ENCODE results near the gene STIM2.

The STIM2 gene

DNA sequence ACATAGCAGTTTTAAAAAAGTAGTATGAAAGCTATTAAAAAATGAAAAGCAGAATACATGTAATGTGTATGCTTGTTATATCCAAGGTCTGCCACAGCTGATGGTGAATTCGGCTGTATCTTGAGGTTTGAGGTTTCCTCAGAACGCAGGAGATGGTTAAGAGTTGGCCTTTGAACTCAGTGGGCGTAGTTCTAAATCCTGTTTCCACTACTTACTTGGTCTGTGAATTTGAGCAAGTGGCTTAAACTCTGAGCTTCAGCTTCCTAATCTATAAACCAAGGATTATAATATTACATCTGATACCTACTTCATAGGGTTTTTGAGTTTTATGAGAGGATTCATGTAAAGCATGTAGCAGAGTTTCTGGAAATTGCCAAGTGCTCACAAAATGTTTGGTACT is 125.2 kb downstream of the STIM2 start:
- H3K4me3 ChIP-seq = no peak overlapping the region
- H3K36me3 ChIP-seq (replicated peaks) = no peaks in the 10 kb centered on the region
- H3K4me1 ChIP-seq = no peaks in the 10 kb centered on the region
- DNase-seq (ENCODE audit: low spot score in 2 of 2) = no peak
- no peaks in the 10 kb centered on the region for H3K9me3 ChIP-seq
- in situ Hi-C loops (cut with MboI; ENCODE audit: low sequenced_read_pairs) = no loop called here
- H3K27me3 ChIP-seq (ENCODE audit: low read depth) = no peaks in the 10 kb centered on the region

DNA sequence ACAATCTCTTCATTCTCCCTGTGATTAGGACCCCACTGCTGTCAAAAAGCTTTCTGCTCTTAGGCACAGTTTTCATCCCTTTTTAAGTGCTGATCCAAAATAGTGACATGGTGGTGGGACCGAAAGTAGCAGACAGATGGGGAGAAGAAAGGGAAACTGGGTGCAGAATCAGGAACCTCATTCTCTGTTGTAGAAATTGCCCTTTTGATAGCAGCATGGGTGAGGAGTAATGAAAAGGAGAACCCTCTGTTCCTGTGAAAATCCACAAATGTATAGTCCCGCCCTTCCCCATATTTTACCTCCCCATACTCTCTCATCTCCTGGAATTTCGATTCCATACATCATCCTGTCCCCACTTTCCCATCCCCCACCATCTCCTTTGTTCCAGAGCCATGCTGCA is 126.5 kb downstream of the STIM2 start:
- no peaks in the 10 kb centered on the region for H3K9me3 ChIP-seq
- H3K36me3 ChIP-seq (replicated peaks) = no peaks in the 10 kb centered on the region
- H3K27me3 ChIP-seq (ENCODE audit: low read depth) = no peaks in the 10 kb centered on the region
- H3K4me3 ChIP-seq = no peak overlapping the region
- in situ Hi-C loops (cut with MboI; ENCODE audit: low sequenced_read_pairs) = no loop called here
- H3K4me1 ChIP-seq = no peaks in the 10 kb centered on the region
- DNase-seq (ENCODE audit: low spot score in 2 of 2) = no peak

DNA sequence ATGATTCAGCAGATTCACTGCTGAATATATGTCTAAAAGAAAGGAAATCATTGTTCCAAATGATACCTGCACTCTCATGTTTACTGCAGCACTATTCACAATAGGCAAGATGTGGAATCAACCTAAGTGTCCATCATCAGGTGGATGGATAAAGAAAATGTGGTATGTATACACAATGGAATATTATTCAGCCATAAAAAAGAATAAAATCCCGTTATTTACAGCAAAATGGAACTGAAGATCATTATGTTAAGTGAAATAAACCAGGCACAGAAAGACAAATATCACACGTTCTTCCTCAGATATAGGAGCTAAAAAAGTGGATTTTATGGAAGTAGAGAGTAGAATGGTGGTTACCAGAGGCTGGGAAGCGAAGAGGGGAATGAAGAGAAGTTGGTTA is 130.4 kb downstream of the STIM2 start:
- Histone ChIP-seq H3K4me1 (no peaks in the 10 kb centered on the region), H3K4me3 (no peak overlapping the region)
- in situ Hi-C loops (cut with MboI; ENCODE audit: low sequenced_read_pairs) = no loop called here

DNA sequence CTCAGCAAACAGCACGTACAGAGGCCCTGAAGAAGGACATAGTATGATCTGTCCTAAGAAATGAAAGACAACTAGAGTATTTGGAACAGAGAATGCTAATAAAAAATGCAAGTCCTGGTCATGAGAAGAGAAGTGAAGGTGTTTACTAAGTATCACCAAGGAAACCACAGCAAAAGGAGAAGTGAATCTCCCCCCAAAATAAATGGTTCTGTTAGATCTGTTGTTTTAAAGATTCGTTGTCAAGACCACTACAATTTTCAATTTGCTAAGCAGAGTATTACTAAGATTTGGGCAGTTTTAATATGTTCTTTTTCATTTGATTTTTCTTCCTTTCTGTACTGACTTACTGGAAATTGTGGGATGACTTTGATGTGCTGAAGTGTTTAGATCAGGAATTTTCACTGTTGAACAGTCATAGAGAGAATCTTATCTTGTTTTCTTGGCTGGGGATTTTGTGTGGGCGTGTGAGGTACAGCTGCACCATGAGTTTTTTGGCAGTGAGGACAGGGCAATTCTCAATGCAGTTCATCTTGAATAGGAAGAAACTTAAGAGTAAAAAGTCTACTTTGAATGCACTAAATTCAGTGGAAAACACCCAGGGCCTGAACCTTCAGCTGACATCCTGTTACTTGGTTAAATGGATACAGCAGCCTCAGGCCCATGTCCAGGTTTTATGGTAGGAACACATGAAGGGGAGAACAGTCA is 132.2 kb downstream of the STIM2 start:
- in situ Hi-C loops (cut with MboI; ENCODE audit: low sequenced_read_pairs) = no loop called here
- no peaks in the 10 kb centered on the region for H3K9me3 ChIP-seq
- H3K4me1 ChIP-seq = no peaks in the 10 kb centered on the region; the same call in 1 of the 2 replicates
- DNase-seq (ENCODE audit: low spot score in 2 of 2) = no peak
- H3K4me3 ChIP-seq = no peak overlapping the region
- no peaks in the 10 kb centered on the region for H3K27me3 ChIP-seq (ENCODE audit: low read depth)
- H3K36me3 ChIP-seq (replicated peaks) = no peaks in the 10 kb centered on the region

More for the DNA sequence above, 130.4 kb downstream of the STIM2 start:
- no peak for DNase-seq (ENCODE audit: low spot score in 2 of 2)
- no peaks in the 10 kb centered on the region for H3K27me3 ChIP-seq (ENCODE audit: low read depth)
- no peaks in the 10 kb centered on the region for H3K36me3 ChIP-seq (replicated peaks)
- H3K9me3 ChIP-seq = no peaks in the 10 kb centered on the region

DNA sequence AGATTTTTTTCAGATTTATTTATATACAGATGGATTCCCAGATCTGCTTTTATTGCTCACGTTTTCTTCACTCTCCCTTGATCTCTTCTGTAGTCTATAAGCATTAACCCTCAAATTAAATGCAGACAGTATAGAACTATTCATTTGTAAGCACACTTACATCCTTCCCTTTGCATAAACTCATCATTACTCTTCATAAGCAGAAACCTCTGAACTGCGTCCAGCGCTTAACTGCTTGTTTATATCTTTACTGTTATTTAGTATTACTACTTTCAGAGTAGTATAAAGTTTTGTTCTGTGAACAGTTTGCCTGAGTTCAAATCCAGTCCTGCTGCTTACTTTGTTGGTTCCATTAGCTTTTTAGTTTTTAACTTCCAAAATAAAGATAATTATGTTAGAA is 132.9 kb downstream of the STIM2 start:
- H3K4me3 ChIP-seq = no peak overlapping the region
- DNase-seq (ENCODE audit: low spot score in 2 of 2) = no peak
- H3K9me3 ChIP-seq = no peaks in the 10 kb centered on the region
- H3K27me3 ChIP-seq (ENCODE audit: low read depth) = no peaks in the 10 kb centered on the region
- no peaks in the 10 kb centered on the region for H3K36me3 ChIP-seq (replicated peaks)
- in situ Hi-C loops (cut with MboI; ENCODE audit: low sequenced_read_pairs) = no loop called here
- H3K4me1 ChIP-seq = no peaks in the 10 kb centered on the region; the same call in 1 of the 2 replicates

DNA sequence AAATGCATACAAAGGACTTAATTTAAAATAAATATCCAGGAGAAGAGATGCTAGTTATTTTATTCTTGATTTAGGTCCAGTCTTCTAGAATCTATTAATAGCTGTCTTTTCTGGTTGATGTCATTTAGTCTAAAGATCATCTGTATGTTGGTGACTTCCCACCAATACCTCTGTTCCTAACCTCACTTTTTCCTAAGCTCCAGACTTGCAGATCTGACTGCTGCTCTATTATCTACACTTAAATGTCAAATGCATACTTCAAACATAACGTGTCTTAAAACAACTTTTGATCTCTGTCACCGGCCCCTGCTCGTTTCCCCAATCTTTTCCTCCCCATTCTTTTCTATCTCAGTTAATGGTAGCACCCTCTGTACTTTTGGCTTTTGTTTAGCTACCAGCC is 133.3 kb downstream of the STIM2 start:
- H3K4me3 ChIP-seq = no peak overlapping the region
- in situ Hi-C loops (cut with MboI; ENCODE audit: low sequenced_read_pairs) = no loop called here

DNA sequence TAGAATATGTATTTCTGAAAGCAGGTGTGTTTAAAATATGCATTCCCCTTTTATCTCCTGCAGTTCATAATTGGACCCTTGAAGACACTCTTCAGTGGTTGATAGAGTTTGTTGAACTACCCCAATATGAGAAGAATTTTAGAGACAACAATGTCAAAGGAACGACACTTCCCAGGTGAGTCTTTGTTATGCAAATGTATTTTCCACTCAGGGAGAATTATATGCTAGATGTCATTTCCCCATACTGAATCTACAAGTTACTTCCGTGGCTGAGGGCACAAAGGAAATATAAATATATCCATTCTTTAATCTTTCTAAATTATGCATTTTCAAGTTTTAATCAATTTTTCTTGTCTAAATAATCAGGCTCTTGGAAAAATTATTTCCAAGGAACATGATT is 134.7 kb downstream of the STIM2 start:
- H3K9me3 ChIP-seq = no peaks in the 10 kb centered on the region
- no peaks in the 10 kb centered on the region; the same call in 1 of the 2 replicates for H3K4me1 ChIP-seq
- H3K36me3 ChIP-seq (replicated peaks) = no peaks in the 10 kb centered on the region
- no peak overlapping the region for H3K4me3 ChIP-seq
- DNase-seq (ENCODE audit: low spot score in 2 of 2) = no peak
- H3K27me3 ChIP-seq (ENCODE audit: low read depth) = no peaks in the 10 kb centered on the region
- in situ Hi-C loops (cut with MboI; ENCODE audit: low sequenced_read_pairs) = no loop called here

More for the DNA sequence above, 133.3 kb downstream of the STIM2 start:
- no peak for DNase-seq (ENCODE audit: low spot score in 2 of 2)
- no peaks in the 10 kb centered on the region for H3K36me3 ChIP-seq (replicated peaks)
- no peaks in the 10 kb centered on the region for H3K9me3 ChIP-seq
- no peaks in the 10 kb centered on the region for H3K27me3 ChIP-seq (ENCODE audit: low read depth)
- no peaks in the 10 kb centered on the region; the same call in 1 of the 2 replicates for H3K4me1 ChIP-seq

DNA sequence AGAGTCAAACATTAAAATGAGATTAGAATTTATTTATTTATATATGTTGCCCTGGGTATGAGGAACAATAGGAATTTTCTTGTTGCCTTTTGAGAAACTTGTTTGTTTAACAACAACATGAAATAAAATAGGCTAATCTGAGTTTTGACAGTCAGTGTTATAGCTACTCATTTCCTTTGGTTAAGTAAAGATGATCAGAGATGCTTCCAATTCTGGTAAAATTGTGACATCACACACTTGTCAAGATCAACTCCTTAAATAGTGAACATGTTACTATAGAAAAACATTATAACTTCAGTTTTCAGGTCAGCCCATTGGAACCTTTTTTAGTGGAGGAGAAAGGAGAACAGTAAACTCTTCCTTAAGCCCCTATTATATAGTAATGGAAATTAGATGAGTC is 136.1 kb downstream of the STIM2 start:
- in situ Hi-C loops (cut with MboI; ENCODE audit: low sequenced_read_pairs) = no loop called here
- Histone ChIP-seq H3K27me3 (ENCODE audit: low read depth) (no peaks in the 10 kb centered on the region), H3K4me3 (no peak overlapping the region), H3K9me3 (no peaks in the 10 kb centered on the region), H3K36me3 (replicated peaks) (no peaks in the 10 kb centered on the region), H3K4me1 (no peaks in the 10 kb centered on the region; the same call in 1 of the 2 replicates)
- no peak for DNase-seq (ENCODE audit: low spot score in 2 of 2)

DNA sequence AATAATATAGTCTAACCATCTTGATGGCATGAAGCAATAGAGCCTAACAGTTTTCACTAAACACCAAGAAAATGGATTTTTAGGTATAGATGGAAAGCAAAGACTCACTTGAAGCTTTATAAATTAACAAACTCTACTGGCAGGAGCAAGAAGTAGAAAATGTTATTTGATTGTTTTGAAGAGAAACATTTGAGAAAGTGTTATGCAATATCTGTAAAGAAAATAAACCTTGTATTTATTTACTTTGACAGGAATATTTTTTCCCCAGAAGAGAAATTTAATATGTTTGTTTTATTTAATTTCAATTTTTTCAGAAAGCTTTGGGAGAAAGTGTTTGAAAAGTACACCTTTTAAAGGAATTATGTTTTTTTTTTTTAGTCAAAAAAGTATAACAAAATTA is 139.0 kb downstream of the STIM2 start:
- in situ Hi-C loops (cut with MboI; ENCODE audit: low sequenced_read_pairs) = loop anchor here (25.0 kb wide), 2 partner anchors 537 to 1012 kb away; no protein-coding TSS in a partner anchor
- no peaks in the 10 kb centered on the region for H3K36me3 ChIP-seq (replicated peaks)
- no peaks in the 10 kb centered on the region; the same call in 1 of the 2 replicates for H3K4me1 ChIP-seq
- DNase-seq (ENCODE audit: low spot score in 2 of 2) = no peak
- no peak overlapping the region for H3K4me3 ChIP-seq
- no peaks in the 10 kb centered on the region for H3K27me3 ChIP-seq (ENCODE audit: low read depth)
- H3K9me3 ChIP-seq = no peaks in the 10 kb centered on the region

DNA sequence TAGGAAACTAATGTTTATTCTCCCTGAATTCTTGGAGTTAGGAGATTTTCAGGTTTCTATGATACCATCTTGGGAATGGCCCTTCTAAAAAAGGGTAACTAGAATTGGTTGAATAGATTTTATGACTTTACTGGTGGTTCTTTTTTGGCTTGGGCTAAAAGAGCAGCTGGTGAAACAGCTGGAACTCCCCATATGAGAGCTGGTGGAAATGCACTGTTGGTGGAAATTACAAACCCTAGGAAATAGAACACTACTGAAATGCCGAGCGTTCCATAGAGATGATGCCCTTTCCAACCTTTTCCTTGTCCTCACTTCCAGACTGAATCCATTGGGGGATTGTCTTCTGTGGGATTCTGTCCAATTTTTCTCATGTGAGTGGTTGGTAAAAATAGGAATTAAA is 139.5 kb downstream of the STIM2 start:
- in situ Hi-C loops (cut with MboI; ENCODE audit: low sequenced_read_pairs) = loop anchor here (25.0 kb wide), 2 partner anchors 538 to 1013 kb away; no protein-coding TSS in a partner anchor
- Histone ChIP-seq H3K9me3 (no peaks in the 10 kb centered on the region), H3K4me1 (peaks cover 3% of the 10 kb centered on the region), H3K36me3 (replicated peaks) (no peaks in the 10 kb centered on the region), H3K27me3 (ENCODE audit: low read depth) (no peaks in the 10 kb centered on the region), H3K4me3 (no peak overlapping the region)
- DNase-seq (ENCODE audit: low spot score in 2 of 2) = no peak

DNA sequence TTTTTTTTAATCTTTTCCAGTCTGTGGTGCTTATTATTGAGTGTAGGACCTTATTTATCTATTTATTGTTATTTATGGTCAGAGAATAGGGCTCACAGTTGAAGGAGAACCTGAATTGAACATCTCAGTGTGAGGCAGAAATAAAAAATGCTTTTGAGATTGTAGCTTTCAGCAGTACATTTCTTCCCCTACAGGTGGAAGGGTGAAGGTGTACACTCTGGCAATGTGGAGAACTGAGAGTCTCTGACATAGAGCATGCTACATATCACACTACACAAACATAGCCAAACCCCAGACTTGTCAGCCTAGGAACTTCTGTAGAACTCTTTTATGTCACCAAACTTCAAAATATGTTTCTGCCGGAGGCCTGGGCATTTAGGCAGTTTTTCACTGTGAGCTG is 140.2 kb downstream of the STIM2 start:
- Histone ChIP-seq H3K4me3 (no peak overlapping the region), H3K36me3 (replicated peaks) (no peaks in the 10 kb centered on the region), H3K27me3 (ENCODE audit: low read depth) (no peaks in the 10 kb centered on the region), H3K4me1 (peaks cover 8% of the 10 kb centered on the region), H3K9me3 (no peaks in the 10 kb centered on the region)
- in situ Hi-C loops (cut with MboI; ENCODE audit: low sequenced_read_pairs) = loop anchor here (25.0 kb wide), 2 partner anchors 539 to 1014 kb away; no protein-coding TSS in a partner anchor
- DNase-seq (ENCODE audit: low spot score in 2 of 2) = no peak

DNA sequence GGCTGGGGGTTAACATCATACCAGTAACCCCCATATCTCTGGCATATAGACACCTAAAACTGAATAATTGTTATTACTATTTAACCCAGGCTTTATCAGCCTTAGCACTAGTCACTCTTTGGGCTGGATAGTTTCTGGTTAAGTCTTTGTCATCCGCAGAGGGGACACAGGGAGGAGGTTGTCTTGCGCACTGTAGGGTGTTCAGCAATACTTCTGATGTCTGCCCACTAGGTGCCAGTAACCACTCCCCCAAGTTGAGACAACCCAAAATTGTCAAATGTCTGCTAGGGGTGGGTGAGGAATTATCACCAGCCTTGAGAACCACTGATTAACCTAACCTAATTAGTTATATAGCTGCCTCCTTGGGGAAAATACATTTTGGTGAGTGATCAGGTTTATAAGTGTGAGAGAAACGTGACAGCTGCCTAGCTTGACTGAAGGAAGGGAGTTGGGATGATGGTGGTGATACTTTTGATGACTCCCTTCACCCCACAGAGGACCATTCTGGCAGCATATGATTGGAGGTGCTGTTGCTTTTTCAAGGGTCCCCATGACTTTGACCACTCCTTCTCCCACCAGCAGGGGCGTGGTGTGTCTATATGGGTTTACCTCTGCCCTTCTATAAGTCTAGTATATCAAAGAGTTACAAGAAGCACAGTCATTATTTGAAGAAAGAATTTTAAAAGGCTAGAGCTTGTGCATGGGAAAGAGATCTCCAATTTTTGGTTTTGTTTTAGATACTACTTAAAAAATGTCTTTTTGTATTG is 140.9 kb downstream of the STIM2 start:
- no peaks in the 10 kb centered on the region for H3K27me3 ChIP-seq (ENCODE audit: low read depth)
- in situ Hi-C loops (cut with MboI; ENCODE audit: low sequenced_read_pairs) = loop anchor here (25.0 kb wide), 2 partner anchors 539 to 1014 kb away; no protein-coding TSS in a partner anchor
- no peaks in the 10 kb centered on the region for H3K36me3 ChIP-seq (replicated peaks)
- H3K9me3 ChIP-seq = no peaks in the 10 kb centered on the region
- peaks cover 8% of the 10 kb centered on the region for H3K4me1 ChIP-seq
- no peak overlapping the region for H3K4me3 ChIP-seq
- no peak for DNase-seq (ENCODE audit: low spot score in 2 of 2)

DNA sequence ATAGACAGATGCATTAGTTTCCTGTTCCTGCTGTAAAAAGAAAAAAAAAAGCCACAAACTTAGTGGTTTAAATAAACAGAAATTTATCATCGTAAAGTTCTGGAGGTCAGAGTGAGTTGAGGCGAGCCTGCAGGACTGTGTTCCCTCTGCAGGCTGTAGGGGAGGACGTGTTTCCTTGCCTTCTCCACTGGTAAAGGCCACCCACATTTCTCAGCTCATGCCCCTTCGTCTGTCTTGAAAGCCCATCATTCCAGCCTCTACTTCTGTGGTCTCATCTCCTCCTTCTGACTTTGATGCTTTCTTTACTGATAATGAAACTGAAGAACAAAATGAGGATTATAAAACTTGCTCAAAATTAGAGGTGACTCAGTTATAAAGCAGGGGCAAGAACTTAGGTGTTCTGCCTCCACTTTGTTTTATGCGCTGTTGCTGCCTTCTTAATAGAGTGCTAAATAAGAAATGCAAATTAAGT is 143.0 kb downstream of the STIM2 start:
- Histone ChIP-seq H3K27me3 (ENCODE audit: low read depth) (no peaks in the 10 kb centered on the region), H3K4me1 (peaks cover 14% of the 10 kb centered on the region), H3K9me3 (no peaks in the 10 kb centered on the region), H3K4me3 (no peak overlapping the region), H3K36me3 (replicated peaks) (no peaks in the 10 kb centered on the region)
- in situ Hi-C loops (cut with MboI; ENCODE audit: low sequenced_read_pairs) = loop anchor here (25.0 kb wide), 2 partner anchors 541 to 1016 kb away; no protein-coding TSS in a partner anchor
- no peak for DNase-seq (ENCODE audit: low spot score in 2 of 2)

DNA sequence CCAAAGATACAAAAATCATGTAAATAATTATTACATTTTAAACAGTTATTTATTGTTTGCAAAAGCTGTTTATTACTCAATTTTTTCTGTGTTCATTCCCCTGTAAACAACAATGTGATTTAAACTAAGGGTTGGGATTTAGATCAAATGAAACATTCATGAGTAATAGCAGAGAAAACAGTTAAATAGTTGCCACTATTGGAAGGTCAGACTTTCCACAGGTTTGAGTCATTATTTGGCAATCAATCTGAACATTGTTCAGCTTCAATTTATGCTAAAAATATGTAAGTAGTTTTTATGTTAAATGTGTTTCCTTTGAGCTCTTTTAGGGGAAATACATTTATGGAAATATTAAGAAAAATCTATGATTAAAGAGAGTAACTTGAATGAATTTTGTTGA is 144.9 kb downstream of the STIM2 start:
- DNase-seq (ENCODE audit: low spot score in 2 of 2) = no peak
- Histone ChIP-seq H3K4me1 (peaks cover 14% of the 10 kb centered on the region), H3K27me3 (ENCODE audit: low read depth) (no peaks in the 10 kb centered on the region), H3K9me3 (no peaks in the 10 kb centered on the region), H3K36me3 (replicated peaks) (no peaks in the 10 kb centered on the region), H3K4me3 (no peak overlapping the region)
- in situ Hi-C loops (cut with MboI; ENCODE audit: low sequenced_read_pairs) = loop anchor here (25.0 kb wide), 2 partner anchors 543 to 1018 kb away; no protein-coding TSS in a partner anchor
